ENCODE data around the gene MC1R. TPM values are rescaled to one million over a fixed set of nuclear protein-coding genes. Genes with fewer than 3 reads are reported as not detected.

MC1R gene
- total RNA-seq, 1 donor from 2014 or later, result 6.8 TPM

DNA sequence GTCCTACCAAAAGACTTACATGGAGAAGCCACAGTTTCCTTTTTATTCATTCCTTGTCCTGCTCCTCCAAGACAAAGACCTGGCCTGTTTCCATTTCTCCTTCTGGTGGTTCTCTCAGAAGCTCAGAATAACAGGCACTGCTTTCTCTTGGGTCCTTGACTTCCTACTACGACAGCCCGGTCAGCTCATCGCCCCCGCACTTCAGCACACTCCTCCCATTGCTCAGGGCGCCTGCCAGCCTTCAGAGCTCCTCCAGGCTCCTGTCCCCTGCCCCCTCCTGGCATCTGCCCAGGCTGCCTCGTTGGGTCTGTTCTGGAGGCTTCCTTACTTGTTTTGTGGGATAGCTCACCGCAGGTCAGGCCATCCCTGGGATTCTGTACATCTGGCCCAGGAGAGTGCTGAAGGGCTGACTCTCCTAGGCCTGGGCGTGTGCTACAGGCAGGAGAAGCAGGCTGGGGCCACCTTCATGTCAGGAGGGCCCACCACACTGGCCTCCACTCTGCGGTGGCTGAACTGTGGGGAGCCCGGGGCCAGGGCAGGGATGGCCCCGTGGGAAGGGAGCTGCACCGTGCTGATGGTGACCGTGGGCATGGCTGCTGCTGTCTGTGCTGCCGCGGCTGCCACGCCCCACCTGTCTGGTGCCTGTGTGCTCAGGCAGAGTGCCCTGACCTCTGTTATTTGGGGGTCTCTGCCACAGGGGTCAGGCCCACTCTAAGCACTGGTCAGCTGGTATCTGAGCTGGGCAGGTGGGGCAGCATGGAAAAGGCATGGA, 27.6 kb upstream of the MC1R start:
- H3K4me1 Mint-ChIP-seq, result no peaks in the 10 kb centered on the region
- H3K27me3 Mint-ChIP-seq, result no peaks in the 10 kb centered on the region
- H3K9me3 Mint-ChIP-seq, result no peaks in the 10 kb centered on the region
- H3K36me3 Mint-ChIP-seq (ENCODE audit: low read depth), result peaks cover 81% of the 10 kb centered on the region
- DNase-seq (no peak), ATAC-seq (ENCODE audit: low read depth) (no peak)
- POLR2A ChIA-PET, result no interaction called here
- TF ChIP-seq, protein P1, sequence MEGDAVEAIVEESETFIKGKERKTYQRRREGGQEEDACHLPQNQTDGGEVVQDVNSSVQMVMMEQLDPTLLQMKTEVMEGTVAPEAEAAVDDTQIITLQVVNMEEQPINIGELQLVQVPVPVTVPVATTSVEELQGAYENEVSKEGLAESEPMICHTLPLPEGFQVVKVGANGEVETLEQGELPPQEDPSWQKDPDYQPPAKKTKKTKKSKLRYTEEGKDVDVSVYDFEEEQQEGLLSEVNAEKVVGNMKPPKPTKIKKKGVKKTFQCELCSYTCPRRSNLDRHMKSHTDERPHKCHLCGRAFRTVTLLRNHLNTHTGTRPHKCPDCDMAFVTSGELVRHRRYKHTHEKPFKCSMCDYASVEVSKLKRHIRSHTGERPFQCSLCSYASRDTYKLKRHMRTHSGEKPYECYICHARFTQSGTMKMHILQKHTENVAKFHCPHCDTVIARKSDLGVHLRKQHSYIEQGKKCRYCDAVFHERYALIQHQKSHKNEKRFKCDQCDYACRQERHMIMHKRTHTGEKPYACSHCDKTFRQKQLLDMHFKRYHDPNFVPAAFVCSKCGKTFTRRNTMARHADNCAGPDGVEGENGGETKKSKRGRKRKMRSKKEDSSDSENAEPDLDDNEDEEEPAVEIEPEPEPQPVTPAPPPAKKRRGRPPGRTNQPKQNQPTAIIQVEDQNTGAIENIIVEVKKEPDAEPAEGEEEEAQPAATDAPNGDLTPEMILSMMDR (IDR thresholded peaks at IDR 0.05), result no peak
- no peak overlapping the region for H3K27ac Mint-ChIP-seq
- intact Hi-C loops (cut with micrococcal nuclease), result no loop called here
- CTCF ChIA-PET, result no interaction called here
- no peak overlapping the region for H3K4me3 Mint-ChIP-seq

DNA sequence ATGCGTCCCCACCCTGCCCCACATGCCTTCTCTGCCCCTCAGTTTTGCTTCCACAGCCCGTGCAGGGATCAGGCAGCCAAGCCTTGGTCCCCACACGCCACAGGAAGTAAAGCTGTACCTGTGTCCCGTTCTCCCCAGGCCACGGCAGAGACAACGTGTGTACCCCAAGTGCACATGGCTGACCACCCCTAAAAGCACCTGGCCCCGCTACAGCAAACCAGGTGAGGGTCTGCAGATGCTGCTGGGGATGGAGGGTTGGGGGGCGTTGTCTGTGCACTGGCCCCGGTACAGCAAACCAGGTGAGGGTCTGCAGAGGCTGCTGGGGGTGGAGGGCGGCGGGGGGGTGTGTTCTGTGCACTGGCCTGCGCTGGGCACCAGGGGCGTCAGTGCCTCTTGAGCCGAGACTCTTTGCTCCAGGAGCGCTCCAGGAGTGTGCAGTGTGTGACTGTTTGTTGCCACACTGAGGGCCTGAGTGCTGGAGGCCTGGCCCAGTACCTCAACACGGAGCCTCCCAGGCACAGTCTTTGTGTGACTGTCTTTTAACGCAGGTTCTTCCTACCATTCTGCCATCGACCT, 26.5 kb upstream of the MC1R start:
- no peaks in the 10 kb centered on the region for H3K27me3 Mint-ChIP-seq
- H3K9me3 Mint-ChIP-seq, result no peaks in the 10 kb centered on the region
- TF ChIP-seq, protein P1 (IDR thresholded peaks at IDR 0.05), result no peak
- no peak overlapping the region for H3K4me3 Mint-ChIP-seq
- ChIA-PET CTCF (no interaction called here), POLR2A (no interaction called here)
- peaks cover 79% of the 10 kb centered on the region for H3K36me3 Mint-ChIP-seq (ENCODE audit: low read depth)
- H3K4me1 Mint-ChIP-seq, result no peaks in the 10 kb centered on the region
- intact Hi-C loops (cut with micrococcal nuclease), result no loop called here
- no peak for ATAC-seq (ENCODE audit: low read depth)
- no peak overlapping the region for H3K27ac Mint-ChIP-seq
- DNase-seq, result no peak

DNA sequence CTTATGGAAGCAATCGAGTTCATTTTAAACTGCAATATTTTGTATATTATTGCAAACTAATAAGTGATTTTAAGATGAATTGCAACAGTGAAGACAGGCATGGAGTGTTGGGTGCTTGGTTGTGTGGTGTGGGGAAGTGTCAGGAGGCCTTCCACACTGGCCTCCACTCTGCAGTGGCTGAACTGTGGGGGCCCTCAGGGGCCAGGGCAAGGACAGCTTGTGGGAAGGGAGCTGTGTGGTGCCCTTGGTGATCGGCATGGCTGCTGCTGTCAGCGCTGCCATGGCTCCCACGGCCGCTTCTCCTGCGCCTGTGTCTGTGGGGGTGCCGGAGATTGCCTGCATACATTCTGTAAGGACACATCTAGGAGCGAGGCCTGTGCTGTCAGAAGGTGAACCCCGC, 26.0 kb upstream of the MC1R start:
- Mint-ChIP-seq H3K4me1 (no peaks in the 10 kb centered on the region), H3K36me3 (ENCODE audit: low read depth) (peaks cover 79% of the 10 kb centered on the region), H3K4me3 (no peak overlapping the region), H3K9me3 (no peaks in the 10 kb centered on the region), H3K27me3 (no peaks in the 10 kb centered on the region), H3K27ac (no peak overlapping the region)
- POLR2A ChIA-PET, result no interaction called here
- intact Hi-C loops (cut with micrococcal nuclease), result no loop called here
- DNase-seq (no peak), ATAC-seq (ENCODE audit: low read depth) (no peak)
- TF ChIP-seq, protein P1 (IDR thresholded peaks at IDR 0.05), result no peak
- CTCF ChIA-PET, result no interaction called here

DNA sequence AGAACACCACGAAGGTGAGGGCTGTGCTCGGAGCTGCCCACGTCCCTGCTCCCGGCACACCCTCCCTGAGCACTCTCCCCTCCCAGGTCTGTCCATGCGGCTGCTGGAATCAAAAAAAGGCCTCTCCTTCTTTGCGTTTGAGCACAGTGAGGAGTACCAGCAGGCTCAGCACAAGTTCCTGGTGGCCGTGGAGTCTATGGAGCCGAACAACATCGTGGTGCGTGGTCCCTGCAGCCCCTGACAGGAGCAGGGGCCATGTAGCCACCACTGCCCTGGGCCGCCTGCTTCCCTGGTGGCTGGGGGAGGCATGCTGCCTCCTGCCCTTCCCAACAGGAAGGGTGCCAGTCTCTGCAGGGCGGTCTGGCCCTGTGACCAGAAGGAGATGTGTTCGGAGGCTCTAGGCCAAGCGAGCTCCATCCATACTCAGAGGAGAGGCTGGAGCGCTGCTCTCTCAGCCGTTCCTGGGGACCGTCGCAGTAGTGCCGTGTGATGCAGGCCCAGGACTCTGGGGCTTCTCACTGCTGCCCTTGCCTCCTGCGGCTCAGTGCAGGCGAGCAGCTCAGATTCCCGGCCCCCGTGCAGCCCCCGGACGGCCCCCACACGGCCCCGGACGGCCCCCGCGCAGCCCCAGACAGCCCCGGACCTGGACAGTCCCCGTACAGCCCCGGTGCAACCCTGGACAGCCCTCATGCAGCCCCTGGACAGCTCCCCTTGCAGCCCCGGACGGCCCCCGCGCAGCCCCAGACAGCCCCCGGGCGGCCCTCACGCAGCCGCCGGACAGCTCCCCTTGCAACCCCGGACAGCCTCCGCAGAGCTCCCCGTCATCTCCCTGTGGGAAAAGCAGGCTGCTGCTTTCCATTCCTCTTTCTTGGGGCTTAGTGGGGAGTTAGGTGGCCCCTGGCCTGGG, 24.8 kb upstream of the MC1R start:
- no peaks in the 10 kb centered on the region for H3K4me1 Mint-ChIP-seq
- intact Hi-C loops (cut with micrococcal nuclease), result no loop called here
- H3K27me3 Mint-ChIP-seq, result no peaks in the 10 kb centered on the region
- DNase-seq, result no peak
- peaks cover 80% of the 10 kb centered on the region for H3K36me3 Mint-ChIP-seq (ENCODE audit: low read depth)
- no peaks in the 10 kb centered on the region for H3K9me3 Mint-ChIP-seq
- H3K4me3 Mint-ChIP-seq, result no peak overlapping the region
- ChIA-PET POLR2A (no interaction called here), CTCF (no interaction called here)
- no peak for ATAC-seq (ENCODE audit: low read depth)
- no peak overlapping the region for H3K27ac Mint-ChIP-seq
- TF ChIP-seq, protein P1 (IDR thresholded peaks at IDR 0.05), result no peak
